ENCODE measurements around the gene DPF3. TPM values are rescaled to one million over a fixed set of nuclear protein-coding genes. Genes with fewer than 3 reads are reported as not detected.

The DPF3 gene
- total RNA-seq, 1 donor from 2014 or later = 5.2 TPM

DNA sequence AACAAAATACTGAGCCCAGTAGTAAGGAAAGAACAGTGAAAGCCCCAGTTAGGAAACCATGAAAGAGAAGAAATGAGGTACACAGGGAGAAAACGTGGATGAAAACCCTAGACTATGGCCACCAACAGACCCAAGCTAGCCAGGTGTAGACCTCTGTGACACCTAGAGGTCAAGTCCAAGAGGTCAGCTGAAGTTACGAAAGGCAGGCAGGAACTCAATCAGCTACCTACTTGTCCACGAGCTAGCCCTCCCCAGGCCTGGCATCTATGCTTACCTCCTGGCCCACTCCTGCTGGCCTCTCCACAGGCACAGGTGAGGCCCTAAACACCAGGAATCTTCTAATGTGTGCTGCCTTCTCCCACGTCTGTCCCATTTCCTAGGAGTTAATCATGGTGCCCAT, 48.7 kb downstream of the DPF3 start:
- DNase-seq (ENCODE audit: low spot score) = peak; percentile 71
- ATAC-seq = peak; percentile 67

DNA sequence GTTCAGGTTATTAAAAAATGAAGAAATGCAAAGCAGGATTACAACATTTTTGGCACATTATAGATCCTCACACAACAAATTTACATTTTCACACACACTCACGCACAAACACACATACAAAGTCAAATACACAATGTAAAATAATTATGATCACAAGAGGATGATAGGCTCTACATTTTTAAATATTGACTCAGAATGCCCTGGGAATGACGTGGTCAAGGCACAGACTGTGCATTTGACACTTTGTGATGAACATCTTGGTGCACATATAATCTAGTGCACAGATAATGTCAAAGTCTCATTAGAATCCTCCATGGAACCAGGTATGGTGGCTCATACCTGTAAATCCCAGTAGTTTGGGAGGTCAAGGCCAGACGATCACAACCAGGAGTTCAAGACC, 49.4 kb downstream of the DPF3 start:
- ATAC-seq (no peak), DNase-seq (ENCODE audit: low spot score) (no peak)

- ATAC-seq (peak; percentile 90), DNase-seq (ENCODE audit: low spot score) (peak; percentile 53)
These were observed 53.9 kb downstream of the DPF3 start for GRCh38 chr14:72839753-72840607.

- ATAC-seq = no peak
- DNase-seq (ENCODE audit: low spot score) = no peak
These were observed 54.5 kb downstream of the DPF3 start for GRCh38 chr14:72839351-72839750.

DNA sequence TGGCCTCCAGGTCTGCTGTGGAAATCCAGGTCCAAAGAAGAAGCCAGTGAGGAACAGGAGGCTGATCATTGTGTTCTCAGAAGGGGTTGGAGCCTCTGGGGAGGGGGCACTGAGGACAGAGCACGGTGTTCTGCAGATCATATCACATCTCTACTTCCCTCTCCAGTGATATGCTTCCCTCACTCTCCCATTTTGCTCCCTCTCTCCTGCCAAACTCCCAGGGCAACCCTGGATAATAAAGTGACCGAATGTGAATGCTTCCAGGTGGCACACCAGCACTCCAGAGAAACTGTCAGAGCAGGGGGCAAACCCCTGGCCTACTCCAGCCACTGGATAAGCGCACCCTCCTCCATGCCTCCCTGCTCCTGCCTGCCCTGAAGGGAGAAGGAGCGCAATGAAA, 57.8 kb downstream of the DPF3 start:
- DNase-seq (ENCODE audit: low spot score) (no peak), ATAC-seq (no peak)

GRCh38 chr14:72833174-72833573, 60.7 kb downstream of the DPF3 start:
- ATAC-seq = no peak
- DNase-seq (ENCODE audit: low spot score) = no peak

DNA sequence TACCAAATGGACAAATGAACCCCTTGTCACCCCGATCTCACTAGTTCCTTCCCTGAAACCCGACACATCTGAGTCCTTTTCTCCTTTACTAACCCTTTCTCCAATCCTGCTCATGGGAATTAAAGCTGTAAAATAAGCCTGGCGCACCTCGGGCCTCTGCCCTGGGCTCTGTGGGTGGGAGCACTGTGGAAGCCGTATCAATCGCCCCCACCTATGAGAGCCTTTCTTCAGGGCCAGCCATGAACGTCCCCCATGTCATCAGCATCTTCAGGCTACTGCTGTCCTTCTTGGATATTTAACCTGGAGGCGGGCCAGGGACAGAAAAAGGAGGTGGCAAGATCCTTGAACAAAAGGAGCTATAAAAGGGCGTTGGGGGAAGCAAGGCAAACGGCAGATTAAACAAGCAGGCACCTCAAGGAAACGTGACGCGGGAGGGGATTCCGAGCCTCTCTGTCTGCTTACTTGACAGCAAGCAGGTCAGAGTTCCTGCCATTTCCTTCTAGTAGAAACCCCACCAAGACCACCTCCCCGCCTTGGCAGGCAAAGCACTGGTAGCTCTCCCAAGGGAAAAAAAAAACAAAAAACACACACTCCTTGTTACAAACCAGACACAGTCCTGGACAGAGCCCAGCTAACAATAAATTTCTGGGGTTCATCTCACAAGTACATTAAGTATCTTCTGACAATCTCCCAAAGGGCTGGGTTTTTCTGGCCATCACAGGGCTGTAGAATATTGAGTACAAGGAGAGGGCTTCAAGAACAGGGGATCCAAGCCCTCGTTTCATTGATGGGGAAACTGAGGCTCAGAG, 62.9 kb downstream of the DPF3 start:
- ATAC-seq (no peak), DNase-seq (ENCODE audit: low spot score) (no peak)

DNA sequence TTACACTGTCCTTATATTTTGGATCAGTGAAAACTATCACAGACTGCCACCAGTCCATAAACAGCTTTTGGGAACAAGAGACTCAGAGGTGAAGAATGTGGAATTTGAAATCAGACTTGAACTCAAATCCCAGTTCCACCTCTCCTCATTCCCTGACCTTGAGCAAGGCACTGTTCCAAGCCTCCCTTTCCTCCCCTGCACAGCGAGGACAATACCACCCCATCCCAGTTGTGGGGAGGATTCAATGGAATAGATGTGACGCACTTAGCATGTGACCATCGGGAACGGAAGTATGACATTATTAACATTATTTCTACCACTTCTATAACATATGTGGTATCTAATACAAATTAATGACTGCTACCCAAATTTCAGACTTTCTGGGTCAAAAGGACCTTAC, 63.5 kb downstream of the DPF3 start:
- ATAC-seq (no peak), DNase-seq (ENCODE audit: low spot score) (no peak)

DNA sequence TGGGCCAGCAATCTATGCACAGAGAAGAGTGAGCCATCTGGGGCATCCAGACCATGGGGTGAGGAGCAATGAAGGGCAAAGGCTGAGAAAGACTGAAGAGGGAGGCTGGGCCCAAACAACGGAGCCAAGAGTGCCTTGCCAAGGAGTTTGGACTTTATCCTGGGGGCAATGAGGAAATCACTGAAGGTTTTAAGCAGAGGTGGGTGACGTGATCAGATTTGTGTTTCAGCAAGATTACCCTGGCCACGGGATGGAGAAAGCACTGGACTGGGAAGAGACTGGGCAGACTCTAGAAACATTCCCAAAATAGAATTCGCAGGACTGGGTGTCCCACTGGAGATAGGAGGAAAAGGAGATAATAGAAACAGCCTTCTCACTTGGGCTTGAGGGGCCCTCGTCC, 65.3 kb downstream of the DPF3 start:
- ATAC-seq (peak; percentile 95), DNase-seq (ENCODE audit: low spot score) (peak; percentile 89)

- ATAC-seq = no peak
- DNase-seq (ENCODE audit: low spot score) = no peak
These were observed 67.9 kb downstream of the DPF3 start for GRCh38 chr14:72826039-72826438.

GRCh38 chr14:72825486-72825885, 68.4 kb downstream of the DPF3 start:
- DNase-seq (ENCODE audit: low spot score) = no peak
- ATAC-seq = no peak

DNA sequence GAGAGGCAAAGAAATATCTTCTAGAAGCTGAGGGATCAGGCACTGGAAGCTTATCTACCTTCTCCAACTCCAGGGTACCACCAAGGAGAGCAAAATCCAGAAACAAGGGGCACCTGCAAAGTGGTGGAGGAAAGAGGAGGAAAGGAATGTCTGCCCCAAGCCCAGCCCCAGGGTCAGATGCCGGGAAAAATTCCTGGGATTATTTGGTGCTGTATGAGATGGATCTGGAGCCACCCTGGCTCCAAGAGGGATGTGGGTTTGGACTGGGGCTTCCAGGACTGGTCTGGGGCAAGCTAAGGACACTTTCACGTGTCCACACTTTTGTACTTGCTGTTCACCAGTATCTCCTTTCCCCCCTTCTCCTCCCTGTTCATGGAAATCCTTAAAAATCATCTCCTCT, 69.8 kb downstream of the DPF3 start:
- ATAC-seq = no peak
- no peak for DNase-seq (ENCODE audit: low spot score)

DNA sequence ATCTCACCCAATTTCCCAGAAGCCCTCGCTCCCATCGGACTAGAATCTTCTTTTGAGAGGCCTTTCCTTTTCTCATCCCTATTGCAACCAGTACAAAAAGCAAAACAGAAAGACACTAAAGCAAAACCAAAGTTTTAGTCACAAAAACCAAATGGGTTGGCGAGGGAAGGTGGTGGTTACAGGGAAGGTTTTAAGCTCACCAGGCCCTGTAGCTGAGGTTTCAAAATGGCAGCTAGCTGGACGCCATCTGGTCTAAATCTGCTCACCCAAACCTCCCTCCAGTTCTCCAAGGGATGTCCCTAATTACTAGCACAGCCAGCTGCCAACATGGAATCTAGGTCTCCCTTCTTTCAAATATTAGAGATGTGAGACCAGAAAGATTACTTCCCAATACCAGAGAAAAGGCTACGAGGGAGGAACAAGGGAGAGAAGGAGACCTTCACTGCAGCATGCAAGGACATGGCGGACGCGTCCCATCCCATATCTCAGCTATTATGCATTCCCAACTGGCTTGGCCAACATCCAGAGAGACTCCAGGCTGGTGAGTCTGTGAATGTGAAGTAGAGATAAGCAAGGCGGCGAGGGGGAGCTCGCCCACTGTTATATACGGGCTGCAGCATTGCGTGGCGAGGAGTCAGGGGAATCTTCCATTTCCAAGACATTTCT, 70.8 kb downstream of the DPF3 start:
- DNase-seq (ENCODE audit: low spot score) = no peak
- ATAC-seq = no peak

GRCh38 chr14:72818998-72819397, 74.9 kb downstream of the DPF3 start:
- DNase-seq (ENCODE audit: low spot score) = no peak

GRCh38 chr14:72816287-72816686, 77.6 kb downstream of the DPF3 start:
- ATAC-seq = no peak
- no peak for DNase-seq (ENCODE audit: low spot score)

More at GRCh38 chr14:72818998-72819397, 74.9 kb downstream of the DPF3 start:
- no peak for ATAC-seq

- DNase-seq (ENCODE audit: low spot score) (no peak), ATAC-seq (no peak)
These were observed 78.5 kb downstream of the DPF3 start for GRCh38 chr14:72815430-72815829.

GRCh38 chr14:72812292-72812851, 81.5 kb downstream of the DPF3 start:
- ATAC-seq = peak; percentile 94
- DNase-seq (ENCODE audit: low spot score) = peak; percentile 90

- no peak for ATAC-seq
- no peak for DNase-seq (ENCODE audit: low spot score)
These were observed 83.7 kb downstream of the DPF3 start for GRCh38 chr14:72810201-72810600.

DNA sequence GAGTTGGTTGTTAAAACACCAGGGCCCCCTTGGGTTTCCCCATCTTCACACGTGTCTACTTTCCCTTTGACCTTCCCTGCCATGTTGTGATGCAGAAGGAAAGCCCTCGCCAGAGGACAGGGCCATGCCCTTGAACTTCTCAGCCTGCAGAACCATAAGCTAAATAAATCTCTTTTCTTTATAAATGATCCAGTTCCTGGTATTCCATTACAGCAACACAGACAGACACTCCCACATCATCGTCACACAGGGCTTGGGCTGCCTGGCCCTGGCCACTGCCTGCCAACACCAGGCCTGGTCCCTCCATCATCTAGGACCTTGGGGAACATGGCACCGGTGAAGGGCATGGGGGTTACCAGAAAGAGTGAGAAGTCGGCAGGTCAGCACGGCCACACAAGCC, 84.8 kb downstream of the DPF3 start:
- no peak for DNase-seq (ENCODE audit: low spot score)

GRCh38 chr14:72808564-72808963, 85.3 kb downstream of the DPF3 start:
- DNase-seq (ENCODE audit: low spot score) = no peak
- no peak for ATAC-seq

More for the DNA sequence above, 84.8 kb downstream of the DPF3 start:
- no peak for ATAC-seq

GRCh38 chr14:72802588-72802946, 91.3 kb downstream of the DPF3 start:
- ATAC-seq = no peak
- DNase-seq (ENCODE audit: low spot score) = no peak
